HepG2 (cell line): ENCODE data around the gene NOTUM. TPM values are rescaled to one million over a fixed set of nuclear protein-coding genes. Genes with fewer than 3 reads are reported as not detected.

Experiments used
- AFF4 ChIP-seq: sonication (generic); formaldehyde crosslinking; IDR thresholded peaks from 2 replicates; pipeline ENCODE4 v1.4.0; 2020; ENCODE audit warnings: missing genetic modification reagents
- BHLHE40 ChIP-seq: IDR thresholded peaks from 2 replicates; pipeline ENCODE4 v1.6.1; 2011; ENCODE audit warnings: low read length, improper control_type of control experiment
- CCDC6 ChIP-seq: sonication (generic); formaldehyde crosslinking; IDR thresholded peaks from 2 replicates; pipeline ENCODE4 v1.8.1; 2022; ENCODE audit warnings: mild to moderate bottlenecking, missing genetic modification reagents, moderate library complexity
- DNMT3B ChIP-seq: conservative IDR thresholded peaks from 2 replicates; pipeline ENCODE4 v1.6.1; 2016; ENCODE audit warnings: missing biosample characterization, control low read depth
- FOXO1 ChIP-seq: sonication (generic); formaldehyde crosslinking; IDR thresholded peaks from 2 replicates; pipeline ENCODE4 v1.4.0; 2020; ENCODE audit warnings: missing genetic modification reagents
- GLI4 ChIP-seq: sonication (generic); formaldehyde crosslinking; IDR thresholded peaks from 2 replicates; pipeline ENCODE4 v1.5.1; 2020; ENCODE audit warnings: missing genetic modification reagents, mild to moderate bottlenecking, moderate library complexity, borderline replicate concordance
- GPN1 ChIP-seq: sonication (generic); formaldehyde crosslinking; IDR thresholded peaks from 2 replicates; pipeline ENCODE4 v1.5.1; 2020; ENCODE audit warnings: missing genetic modification reagents, borderline replicate concordance
- HMG20A ChIP-seq: IDR thresholded peaks from 2 replicates; pipeline ENCODE4 v1.6.1; 2016; ENCODE audit warnings: borderline replicate concordance
- HMG20B ChIP-seq: conservative IDR thresholded peaks from 2 replicates; pipeline ENCODE4 v1.6.1; 2016; ENCODE audit warnings: missing genetic modification reagents, missing compliant biosample characterization
- IRF2 ChIP-seq: IDR thresholded peaks from 2 replicates; pipeline ENCODE4 v1.6.1; 2018; ENCODE audit warnings: missing genetic modification reagents, missing compliant biosample characterization
- KDM6A ChIP-seq: IDR thresholded peaks from 2 replicates; pipeline ENCODE4 v1.6.1; 2016; ENCODE audit warnings: low read depth
- MAFK ChIP-seq, 2 experiments: IDR thresholded peaks in 1 of 2; conservative IDR thresholded peaks in 1 of 2; 2 replicates each; pipeline ENCODE4 v1.6.1; 2011; ENCODE audit warnings: improper control_type of control experiment in 2 of 2, low read length in 2 of 2
- MED13 ChIP-seq: sonication (generic); formaldehyde crosslinking; IDR thresholded peaks from 2 replicates; pipeline ENCODE4 v1.5.0; 2020; ENCODE audit warnings: missing genetic modification reagents
- NRL ChIP-seq: sonication (generic); formaldehyde crosslinking; IDR thresholded peaks from 2 replicates; pipeline ENCODE4 v1.5.0; 2020; ENCODE audit warnings: missing genetic modification reagents, mild to moderate bottlenecking, moderate library complexity, borderline replicate concordance
- PAF1 ChIP-seq: IDR thresholded peaks from 2 replicates; pipeline ENCODE4 v1.6.1; 2016; ENCODE audit warnings: missing genetic modification reagents, missing compliant biosample characterization
- PHF8 ChIP-seq: sonication (generic); formaldehyde crosslinking; IDR thresholded peaks from 2 replicates; pipeline ENCODE4 v1.5.0; 2020; ENCODE audit warnings: missing genetic modification reagents
- TGIF2 ChIP-seq: IDR thresholded peaks from 2 replicates; pipeline ENCODE4 v1.6.1; 2016; ENCODE audit warnings: control low read depth, missing compliant biosample characterization
- THAP9 ChIP-seq: sonication (generic); formaldehyde crosslinking; IDR thresholded peaks from 2 replicates; pipeline ENCODE4; 2020; ENCODE audit warnings: missing genetic modification reagents, mild to moderate bottlenecking, borderline replicate concordance
- ZBTB21 ChIP-seq: sonication (generic); formaldehyde crosslinking; IDR thresholded peaks from 2 replicates; pipeline ENCODE4 v1.4.0; 2020; ENCODE audit warnings: missing genetic modification reagents
- ZBTB38 ChIP-seq: sonication (generic); formaldehyde crosslinking; IDR thresholded peaks from 2 replicates; pipeline ENCODE4 v1.5.1; 2020; ENCODE audit warnings: mild to moderate bottlenecking, missing genetic modification reagents
- ZBTB42 ChIP-seq: sonication (generic); formaldehyde crosslinking; IDR thresholded peaks from 2 replicates; pipeline ENCODE4 v1.5.0; 2020; ENCODE audit warnings: mild to moderate bottlenecking, missing genetic modification reagents
- ZMYM2 ChIP-seq: sonication (generic); formaldehyde crosslinking; IDR thresholded peaks from 2 replicates; pipeline ENCODE4 v1.8.0; 2022; ENCODE audit warnings: mild to moderate bottlenecking, missing genetic modification reagents
- ZNF530 ChIP-seq: sonication (generic); formaldehyde crosslinking; IDR thresholded peaks from 2 replicates; pipeline ENCODE4 v1.5.0; 2020; ENCODE audit warnings: low read depth, mild to moderate bottlenecking, missing genetic modification reagents
- ZNF720 ChIP-seq: sonication (generic); formaldehyde crosslinking; IDR thresholded peaks from 2 replicates; pipeline ENCODE4 v1.4.0; 2020; ENCODE audit warnings: missing genetic modification reagents
- ZNF891 ChIP-seq: sonication (generic); formaldehyde crosslinking; IDR thresholded peaks from 2 replicates; pipeline ENCODE4 v1.5.0; 2020; ENCODE audit warnings: mild to moderate bottlenecking, missing genetic modification reagents
- ZSCAN31 ChIP-seq: sonication (generic); formaldehyde crosslinking; IDR thresholded peaks from 2 replicates; pipeline ENCODE4 v1.5.0; 2020; ENCODE audit warnings: low read depth, mild to moderate bottlenecking, missing genetic modification reagents
- polyA plus RNA-seq, 8 experiments: library from polyadenylated mRNA; depleted of rRNA in 3 of 8; stranded (reverse) in 7 of 8; unstranded in 1 of 8; fragments of >200 nt; fragmentation: Illumina TruSeq in 4 of 8; extraction: Trizol in 4 of 8; gene quantifications; 2 replicates each; pipeline versions ENCODE4 v1.2.1 to v1.2.3, GENCODE V29; 2011 to 2016; ENCODE audit warnings: low read depth in 4 of 8, missing spikeins in 1 of 8, mixed read lengths in 1 of 8; ENCODE audit not compliant: insufficient read depth in 1 of 8
- total RNA-seq, 5 experiments: library from RNA; depleted of rRNA; stranded (reverse); fragments of >200 nt; fragmentation: Illumina TruSeq; extraction: Trizol; gene quantifications; 2 replicates each; pipeline ENCODE4 v1.2.3, GENCODE V29; 2016; ENCODE audit warnings: low read depth in 1 of 5

NOTUM gene
- total and polyA plus RNA-seq, 2 of the 13 experiments (the other 11 are each of a cell fraction or from before 2014, with no cell fraction given) = 150 to 160 TPM

- TF ChIP-seq ZMYM2 (CRISPR knock-in tag) = 0 out of 2 replicates have a peak, but pooled peaks have one; percentile 61
- no peak for TF ChIP-seq ZBTB42 (CRISPR knock-in tag)
- peak; percentile 25 for TF ChIP-seq ZNF891 (CRISPR knock-in tag)
- TF ChIP-seq NRL (CRISPR knock-in tag) = peak; percentile 95
- peak; percentile 82 for TF ChIP-seq CCDC6
- peak; percentile 18 for TF ChIP-seq THAP9 (CRISPR knock-in tag)
- TF ChIP-seq FOXO1 = peak; percentile 72; the same call in 1 of the 2 replicates
- TF ChIP-seq HMG20B (CRISPR knock-in tag) = 0 out of 2 replicates have a peak, but pooled peaks have one; percentile 61
- TF ChIP-seq DNMT3B (CRISPR knock-in tag) = no peak; the same call in 1 of the 2 replicates
- 0 out of 2 replicates have a peak, but pooled peaks have one; percentile 42 for TF ChIP-seq ZNF720 (CRISPR knock-in tag)
- peak; percentile 58 for TF ChIP-seq HMG20A
- no peak; the same call in 1 of the 2 replicates for TF ChIP-seq MED13 (CRISPR knock-in tag)
- TF ChIP-seq ZSCAN31 = peak; percentile 86
- no peak for TF ChIP-seq ZNF530 (CRISPR knock-in tag)
- TF ChIP-seq GLI4 = peak; percentile 81
- TF ChIP-seq IRF2 (CRISPR knock-in tag) = peak; percentile 72
- TF ChIP-seq TGIF2 (CRISPR knock-in tag) = peak; percentile 72; the same call in 1 of the 2 replicates
- peak; percentile 49; the same call in 1 of the 2 replicates for TF ChIP-seq ZBTB21 (CRISPR knock-in tag)
- peak; percentile 57; the same call in 1 of the 2 replicates for TF ChIP-seq BHLHE40
- TF ChIP-seq AFF4 (CRISPR knock-in tag) = peak; percentile 97
- peak; percentile 62 for TF ChIP-seq PHF8
- 0 out of 2 replicates have a peak, but pooled peaks have one; percentile 6 for TF ChIP-seq KDM6A (CRISPR knock-in tag)
- no peak; the same call in 1 of the 2 replicates for TF ChIP-seq GPN1 (CRISPR knock-in tag)
- TF ChIP-seq MAFK (conservative IDR thresholded peaks at IDR 0.05 in 1 of 2, IDR thresholded peaks at IDR 0.05 in 1 of 2; ENCODE audit: low read length in 2 of 2) = 0 out of 4 replicates have a peak, but pooled peaks have one; percentile 4 to 10
- TF ChIP-seq ZBTB38 (CRISPR knock-in tag) = no peak; the same call in 1 of the 2 replicates
- no peak for TF ChIP-seq PAF1 (CRISPR knock-in tag)
These were observed 30.8 kb upstream of the NOTUM start (continued) for GRCh38 chr17:81991684-81992305.
